HepG2 (cell line): ENCODE measurements around the gene TMEM19.

Experiments used
- ATF2 ChIP-seq: sonication (generic); formaldehyde crosslinking; IDR thresholded peaks from 2 replicates; pipeline ENCODE4 v1.4.0; 2020; ENCODE audit warnings: missing genetic modification reagents
- DPF2 ChIP-seq: sonication (generic); formaldehyde crosslinking; IDR thresholded peaks from 2 replicates; pipeline ENCODE4 v1.4.0; 2020; ENCODE audit warnings: mild to moderate bottlenecking, low read depth, missing genetic modification reagents, borderline replicate concordance
- EP300 ChIP-seq, 3 experiments: sonication (generic) in 1 of 3; formaldehyde crosslinking in 1 of 3; IDR thresholded peaks; 2 replicates each; pipeline versions ENCODE4 v1.5.1 to v1.6.1; 2011 to 2020; ENCODE audit warnings: low read depth in 2 of 3, low read length in 2 of 3, borderline replicate concordance in 1 of 3, improper control_type of control experiment in 1 of 3, mild to moderate bottlenecking in 1 of 3, missing genetic modification reagents in 1 of 3, moderate library complexity in 1 of 3
- KDM6A ChIP-seq: IDR thresholded peaks from 2 replicates; pipeline ENCODE4 v1.6.1; 2016; ENCODE audit warnings: low read depth
- NR2F1 ChIP-seq, 2 experiments: fragments of 450-650 bp in 1 of 2; formaldehyde crosslinking in 1 of 2; IDR thresholded peaks; 2 replicates each; pipeline versions ENCODE4 v1.5.0 to v1.6.1; 2016 to 2020; ENCODE audit warnings: mild to moderate bottlenecking in 1 of 2, missing compliant biosample characterization in 1 of 2, missing genetic modification reagents in 1 of 2, moderate library complexity in 1 of 2
- NR2F6 ChIP-seq, 2 experiments: IDR thresholded peaks; 2 replicates each; pipeline ENCODE4 v1.6.1; 2016; ENCODE audit warnings: antibody characterized with exemption in 1 of 2, mild to moderate bottlenecking in 1 of 2
- RCOR2 ChIP-seq: IDR thresholded peaks from 2 replicates; pipeline ENCODE4 v1.6.1; 2016; ENCODE audit warnings: missing biosample characterization, missing genetic modification reagents
- ZNF12 ChIP-seq: sonication (generic); formaldehyde crosslinking; IDR thresholded peaks from 2 replicates; pipeline ENCODE4 v1.5.0; 2020; ENCODE audit warnings: missing genetic modification reagents

GRCh38 chr12:71653137-71653536 is 32.7 kb upstream of the TMEM19 start:
- TF ChIP-seq ZNF12 (CRISPR knock-in tag) (no peak), NR2F6 (IDR thresholded peaks at IDR 0.05) (no peak), NR2F6 (CRISPR knock-in tag; IDR thresholded peaks at IDR 0.05) (no peak), NR2F1 (CRISPR knock-in tag; IDR thresholded peaks at IDR 0.05) (no peak), EP300 (IDR thresholded peaks at IDR 0.05; ENCODE audit: low read depth in 2 of 2, low read length in 2 of 2) (no peak), EP300 (CRISPR knock-in tag; IDR thresholded peaks at IDR 0.05; ENCODE audit: borderline replicate concordance) (no peak), KDM6A (CRISPR knock-in tag) (no peak), DPF2 (no peak), RCOR2 (CRISPR knock-in tag) (no peak), ATF2 (CRISPR knock-in tag) (no peak)
